Measurements from ENCODE around the gene GJD2.

GJD2 gene

DNA sequence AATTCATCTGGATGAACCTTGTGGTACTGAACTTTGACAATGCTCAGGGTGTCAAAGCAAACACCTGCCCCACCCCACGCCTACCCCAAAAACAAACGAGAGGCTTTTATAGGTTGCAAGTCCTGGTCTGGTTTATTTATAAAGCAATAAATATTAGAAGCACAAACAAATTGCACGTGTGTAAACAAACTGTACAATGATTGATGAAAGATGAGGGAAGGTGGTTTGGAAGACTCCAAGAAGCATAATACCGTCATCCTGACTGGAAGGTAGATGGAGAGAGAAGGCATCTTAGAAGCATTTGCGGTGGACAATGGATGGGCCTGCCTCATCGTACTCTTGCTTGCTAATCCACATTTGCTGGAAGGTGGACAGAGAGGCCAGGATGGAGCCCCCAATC, 35.3 kb upstream of the GJD2 start:
- TF ChIP-seq, protein P1, sequence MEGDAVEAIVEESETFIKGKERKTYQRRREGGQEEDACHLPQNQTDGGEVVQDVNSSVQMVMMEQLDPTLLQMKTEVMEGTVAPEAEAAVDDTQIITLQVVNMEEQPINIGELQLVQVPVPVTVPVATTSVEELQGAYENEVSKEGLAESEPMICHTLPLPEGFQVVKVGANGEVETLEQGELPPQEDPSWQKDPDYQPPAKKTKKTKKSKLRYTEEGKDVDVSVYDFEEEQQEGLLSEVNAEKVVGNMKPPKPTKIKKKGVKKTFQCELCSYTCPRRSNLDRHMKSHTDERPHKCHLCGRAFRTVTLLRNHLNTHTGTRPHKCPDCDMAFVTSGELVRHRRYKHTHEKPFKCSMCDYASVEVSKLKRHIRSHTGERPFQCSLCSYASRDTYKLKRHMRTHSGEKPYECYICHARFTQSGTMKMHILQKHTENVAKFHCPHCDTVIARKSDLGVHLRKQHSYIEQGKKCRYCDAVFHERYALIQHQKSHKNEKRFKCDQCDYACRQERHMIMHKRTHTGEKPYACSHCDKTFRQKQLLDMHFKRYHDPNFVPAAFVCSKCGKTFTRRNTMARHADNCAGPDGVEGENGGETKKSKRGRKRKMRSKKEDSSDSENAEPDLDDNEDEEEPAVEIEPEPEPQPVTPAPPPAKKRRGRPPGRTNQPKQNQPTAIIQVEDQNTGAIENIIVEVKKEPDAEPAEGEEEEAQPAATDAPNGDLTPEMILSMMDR (IDR thresholded peaks at IDR 0.05; ENCODE audit: low read depth, low read length, missing control alignments) = no peak
- in situ Hi-C loops (cut with HindIII; ENCODE audit: low sequenced_read_pairs) = no loop called here
- H3K4me3 ChIP-seq (ENCODE audit: low read depth, low read length) = no peak overlapping the region
- no peak for DNase-seq (ENCODE audit: low read depth)

DNA sequence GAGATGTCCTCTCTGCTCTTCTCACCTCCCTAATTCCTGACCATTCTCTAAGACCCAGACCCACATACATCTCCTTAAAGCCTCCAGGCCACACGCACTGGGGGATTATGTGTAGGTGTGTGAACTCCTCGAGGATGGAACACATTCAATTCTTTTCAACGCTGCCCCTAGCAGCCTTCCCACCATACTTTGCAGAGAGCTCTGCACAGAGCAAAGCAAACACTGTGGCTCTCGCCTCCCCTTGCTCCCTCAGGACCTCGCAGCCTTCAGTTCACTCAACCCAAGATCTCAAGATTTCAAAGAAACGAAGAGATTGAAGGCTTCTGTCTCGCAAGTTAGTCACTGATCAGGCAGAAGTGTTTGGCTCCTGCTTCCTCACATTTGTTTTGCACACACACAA, 34.5 kb upstream of the GJD2 start:
- TF ChIP-seq, protein P1 (IDR thresholded peaks at IDR 0.05; ENCODE audit: low read depth, low read length, missing control alignments) = no peak
- in situ Hi-C loops (cut with HindIII; ENCODE audit: low sequenced_read_pairs) = no loop called here
- no peak overlapping the region for H3K4me3 ChIP-seq (ENCODE audit: low read depth, low read length)
- DNase-seq (ENCODE audit: low read depth) = no peak

DNA sequence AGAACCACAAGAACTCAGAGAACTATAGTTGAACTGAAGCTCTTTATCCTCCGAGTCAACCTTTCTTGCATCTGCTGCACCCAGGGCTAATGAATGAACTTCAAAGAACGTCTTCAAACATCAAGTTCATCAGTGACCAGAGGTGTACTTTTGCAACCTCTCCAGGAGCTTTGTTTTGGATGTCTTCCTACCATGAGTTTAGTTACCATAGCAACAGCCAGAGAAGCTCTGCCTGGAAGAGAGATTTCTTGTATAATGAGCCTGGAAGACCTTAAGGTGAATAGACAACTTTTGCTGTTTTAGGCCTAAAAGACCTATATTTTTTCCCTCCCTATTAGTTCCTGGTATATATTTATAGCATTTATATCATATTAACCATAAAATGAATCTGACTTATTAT, 31.4 kb upstream of the GJD2 start:
- no peak for DNase-seq (ENCODE audit: low read depth)
- in situ Hi-C loops (cut with HindIII; ENCODE audit: low sequenced_read_pairs) = no loop called here
- H3K4me3 ChIP-seq (ENCODE audit: low read depth, low read length) = no peak overlapping the region
- TF ChIP-seq, protein P1 (IDR thresholded peaks at IDR 0.05; ENCODE audit: low read depth, low read length, missing control alignments) = no peak

DNA sequence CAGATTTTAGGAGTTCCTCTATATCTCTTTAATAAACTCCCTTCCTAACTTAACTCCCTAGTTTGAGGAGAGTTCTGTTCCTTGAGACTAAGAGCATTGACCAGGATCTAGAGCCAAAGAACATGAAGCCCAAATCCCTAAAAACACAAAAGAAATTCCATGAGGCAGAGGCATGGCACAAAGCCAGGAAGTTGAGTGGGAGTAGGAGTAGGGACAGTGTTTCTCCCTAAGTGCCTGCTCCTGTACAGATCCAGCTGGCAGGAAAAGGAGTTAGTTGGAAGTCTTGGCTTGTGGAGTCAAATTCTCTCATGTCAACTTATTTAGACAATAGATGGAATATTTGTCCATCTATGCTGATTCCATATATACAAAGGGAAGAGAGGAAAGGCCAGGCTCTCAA, 29.2 kb upstream of the GJD2 start:
- in situ Hi-C loops (cut with HindIII; ENCODE audit: low sequenced_read_pairs) = no loop called here
- no peak for DNase-seq (ENCODE audit: low read depth)
- TF ChIP-seq, protein P1 (IDR thresholded peaks at IDR 0.05; ENCODE audit: low read depth, low read length, missing control alignments) = no peak

DNA sequence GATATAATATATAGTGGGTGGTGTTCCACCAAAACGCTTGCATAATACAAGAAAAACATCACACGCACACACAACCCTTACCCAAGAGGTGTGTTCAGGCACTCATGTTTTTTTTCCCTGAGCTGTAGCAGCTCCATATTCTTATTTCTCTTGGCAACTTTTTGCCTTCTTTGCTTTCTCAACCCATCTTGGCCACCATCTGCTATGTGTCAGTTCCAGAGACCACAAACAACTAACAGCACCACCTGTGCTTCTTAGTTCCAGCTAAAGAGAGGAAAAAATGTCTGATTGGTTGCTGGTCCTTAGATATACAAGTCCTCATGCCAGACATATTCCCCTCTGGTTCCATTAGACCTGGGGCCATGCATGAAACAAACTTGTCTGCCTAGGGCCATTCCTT, 28.6 kb upstream of the GJD2 start:
- no peak for DNase-seq (ENCODE audit: low read depth)
- TF ChIP-seq, protein P1 (IDR thresholded peaks at IDR 0.05; ENCODE audit: low read depth, low read length, missing control alignments) = no peak
- in situ Hi-C loops (cut with HindIII; ENCODE audit: low sequenced_read_pairs) = no loop called here
- no peak overlapping the region for H3K4me3 ChIP-seq (ENCODE audit: low read depth, low read length)

More for the DNA sequence above, 29.2 kb upstream of the GJD2 start:
- H3K4me3 ChIP-seq (ENCODE audit: low read depth, low read length) = no peak overlapping the region

DNA sequence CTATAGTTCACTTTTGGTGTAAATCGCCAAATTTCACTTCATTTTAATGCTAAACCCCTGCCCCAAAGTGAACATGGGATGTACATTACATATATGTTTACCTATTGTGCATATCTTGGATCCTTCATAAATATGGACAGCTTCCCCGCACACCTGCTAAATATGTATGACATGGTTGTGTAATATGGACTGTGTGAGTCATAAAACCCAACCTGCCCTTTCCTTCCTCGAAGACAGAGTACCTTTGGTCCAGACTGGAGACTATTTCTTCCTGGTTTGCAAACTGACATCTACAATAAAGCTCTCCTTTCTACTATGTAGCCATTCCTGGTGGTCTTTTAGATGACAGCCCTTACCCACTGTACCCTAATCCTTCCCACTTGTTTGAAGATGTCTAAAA, 28.1 kb upstream of the GJD2 start:
- TF ChIP-seq, protein P1 (IDR thresholded peaks at IDR 0.05; ENCODE audit: low read depth, low read length, missing control alignments) = no peak
- in situ Hi-C loops (cut with HindIII; ENCODE audit: low sequenced_read_pairs) = no loop called here
- H3K4me3 ChIP-seq (ENCODE audit: low read depth, low read length) = no peak overlapping the region
- no peak for DNase-seq (ENCODE audit: low read depth)

DNA sequence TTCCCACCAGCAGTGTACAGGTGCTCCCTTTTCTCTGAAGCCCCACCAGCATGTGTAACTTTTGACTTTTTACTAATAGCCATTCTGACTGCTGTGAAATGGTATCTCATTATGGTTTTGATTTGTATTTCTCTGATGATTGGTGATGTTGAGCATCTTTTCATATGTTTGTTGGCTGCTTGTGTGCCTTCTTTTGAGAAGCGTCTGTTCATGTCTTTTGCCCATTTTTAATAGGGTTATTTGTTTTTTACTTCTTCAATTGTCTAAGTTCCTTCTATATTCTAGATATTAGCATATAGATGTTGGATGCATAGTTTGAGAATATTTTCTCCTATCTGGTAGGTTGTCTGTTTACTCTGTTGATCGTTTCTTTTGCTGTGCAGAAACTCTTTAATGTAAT, 25.9 kb upstream of the GJD2 start:
- in situ Hi-C loops (cut with HindIII; ENCODE audit: low sequenced_read_pairs) = no loop called here
- no peak overlapping the region for H3K4me3 ChIP-seq (ENCODE audit: low read depth, low read length)
- TF ChIP-seq, protein P1 (IDR thresholded peaks at IDR 0.05; ENCODE audit: low read depth, low read length, missing control alignments) = no peak
- DNase-seq (ENCODE audit: low read depth) = no peak
